Measurements from ENCODE around the gene ZNF433.

DNA sequence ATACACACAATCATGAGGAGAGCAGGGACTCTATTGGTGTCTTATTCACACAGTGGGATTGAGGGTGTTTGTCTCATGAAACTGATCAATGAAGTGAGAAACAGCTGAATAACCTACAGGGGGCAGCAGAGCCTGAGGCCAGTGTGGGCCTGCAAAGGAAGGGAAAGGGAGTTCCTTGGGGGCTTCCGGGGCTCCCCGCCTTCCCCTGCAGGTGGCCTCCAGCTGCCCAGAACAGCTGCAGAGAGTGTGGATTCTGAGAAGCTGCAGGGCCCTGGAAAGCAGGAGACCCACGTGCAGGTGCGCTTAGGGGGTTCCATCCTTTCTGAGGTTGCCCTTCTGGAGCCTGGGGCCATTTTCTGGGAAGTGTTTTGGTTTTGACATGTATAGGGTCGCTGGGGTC lies 50.5 kb downstream of the ZNF433 start:
- no peak for TF ChIP-seq YY1 (IDR thresholded peaks at IDR 0.05; ENCODE audit: insufficient read depth, insufficient read length)
- no peak for TF ChIP-seq ZNF274 (IDR thresholded peaks at IDR 0.05; ENCODE audit: low read depth, low read length)
